Progenitor cell of endocrine pancreas (in vitro differentiated cells): ENCODE measurements around the gene KRT76. TPM values are rescaled to one million over a fixed set of nuclear protein-coding genes. Genes with fewer than 3 reads are reported as not detected.

Experiments used
- DNase-seq: peaks from one replicate; pipeline ENCODE4 v3.0.0; 2021; ENCODE audit warnings: low spot score; ENCODE audit not compliant: unreplicated experiment
- H3K27ac Mint-ChIP-seq: 2 replicates; pipeline ENCODE4 v1.8.0; 2021; ENCODE audit warnings: mild to moderate bottlenecking, moderate library complexity, mixed read lengths
- H3K27me3 Mint-ChIP-seq: 2 replicates; pipeline ENCODE4 v1.8.0; 2021; ENCODE audit warnings: mixed read lengths
- H3K36me3 Mint-ChIP-seq: 2 replicates; pipeline ENCODE4 v1.8.0; 2022; ENCODE audit warnings: mixed read lengths; ENCODE audit not compliant: insufficient read depth
- H3K4me1 Mint-ChIP-seq: 2 replicates; pipeline ENCODE4 v1.8.0; 2021; ENCODE audit warnings: low read depth, mixed read lengths
- H3K4me3 Mint-ChIP-seq: 2 replicates; pipeline ENCODE4 v1.8.0; 2021; ENCODE audit warnings: low read depth, mild to moderate bottlenecking, moderate library complexity, mixed read lengths
- H3K9me3 Mint-ChIP-seq: 2 replicates; pipeline ENCODE4 v1.8.0; 2021; ENCODE audit warnings: low read depth, mixed read lengths
- CTCF ChIP-seq: fragments of 200-600 bp; sonication (generic); IDR thresholded peaks from one replicate; pipeline ENCODE4 v1.5.0; 2021; ENCODE audit warnings: antibody characterized with exemption, mild to moderate bottlenecking; ENCODE audit not compliant: unreplicated experiment
- total RNA-seq: library from RNA; stranded (reverse); gene quantifications from 2 replicates; pipeline ENCODE4 v1.2.1, GENCODE V29; 2021

KRT76 gene
- total RNA-seq, 1 donor from 2014 or later = not detected

GRCh38 chr12:52729147-52729546 is 48.0 kb downstream of the KRT76 start:
- Mint-ChIP-seq H3K9me3 (no peaks in the 10 kb centered on the region), H3K4me1 (no peaks in the 10 kb centered on the region), H3K4me3 (no peak overlapping the region), H3K27ac (no peak overlapping the region), H3K27me3 (peaks cover 73% of the 10 kb centered on the region), H3K36me3 (no peaks in the 10 kb centered on the region)
- no peak for TF ChIP-seq CTCF
- no peak for DNase-seq

GRCh38 chr12:52728374-52728773 is 48.8 kb downstream of the KRT76 start:
- H3K27me3 Mint-ChIP-seq = peaks cover 67% of the 10 kb centered on the region
- DNase-seq = no peak
- no peaks in the 10 kb centered on the region for H3K4me1 Mint-ChIP-seq
- no peaks in the 10 kb centered on the region for H3K36me3 Mint-ChIP-seq
- no peak overlapping the region for H3K4me3 Mint-ChIP-seq
- H3K9me3 Mint-ChIP-seq = no peaks in the 10 kb centered on the region
- H3K27ac Mint-ChIP-seq = no peak overlapping the region
- no peak for TF ChIP-seq CTCF

- H3K4me3 Mint-ChIP-seq = no peak overlapping the region
- peaks cover 68% of the 10 kb centered on the region for H3K27me3 Mint-ChIP-seq
These were observed 50.1 kb downstream of the KRT76 start for GRCh38 chr12:52727037-52727436.

GRCh38 chr12:52726451-52726850 is 50.7 kb downstream of the KRT76 start:
- Mint-ChIP-seq H3K4me1 (no peaks in the 10 kb centered on the region), H3K27me3 (peaks cover 65% of the 10 kb centered on the region), H3K4me3 (no peak overlapping the region), H3K36me3 (no peaks in the 10 kb centered on the region), H3K9me3 (no peaks in the 10 kb centered on the region), H3K27ac (no peak overlapping the region)
- TF ChIP-seq CTCF = no peak
- no peak for DNase-seq

More at GRCh38 chr12:52727037-52727436, 50.1 kb downstream of the KRT76 start:
- Mint-ChIP-seq H3K9me3 (no peaks in the 10 kb centered on the region), H3K36me3 (no peaks in the 10 kb centered on the region), H3K27ac (no peak overlapping the region), H3K4me1 (no peaks in the 10 kb centered on the region)
- TF ChIP-seq CTCF = no peak
- DNase-seq = no peak

GRCh38 chr12:52724384-52724783 is 52.8 kb downstream of the KRT76 start:
- Mint-ChIP-seq H3K9me3 (no peaks in the 10 kb centered on the region), H3K27ac (no peak overlapping the region), H3K4me3 (no peak overlapping the region), H3K36me3 (no peaks in the 10 kb centered on the region), H3K4me1 (no peaks in the 10 kb centered on the region), H3K27me3 (peaks cover 50% of the 10 kb centered on the region)
- no peak for TF ChIP-seq CTCF
- no peak for DNase-seq
